CD4-positive, alpha-beta T cell treated with Interleukin-1 beta for 1 hour (primary cell): ENCODE results near the gene SEC23IP.
"Not testable (repeated sequence)": the region's sequence is repeated elsewhere in the genome, so short reads cannot be mapped to it uniquely, and the experiment has no call there.

Source experiments
- DNase-seq, 2 donors: peaks; one replicate each; pipeline ENCODE4 v3.0.0-alpha.2; 2020 to 2022

Gene SEC23IP

DNA sequence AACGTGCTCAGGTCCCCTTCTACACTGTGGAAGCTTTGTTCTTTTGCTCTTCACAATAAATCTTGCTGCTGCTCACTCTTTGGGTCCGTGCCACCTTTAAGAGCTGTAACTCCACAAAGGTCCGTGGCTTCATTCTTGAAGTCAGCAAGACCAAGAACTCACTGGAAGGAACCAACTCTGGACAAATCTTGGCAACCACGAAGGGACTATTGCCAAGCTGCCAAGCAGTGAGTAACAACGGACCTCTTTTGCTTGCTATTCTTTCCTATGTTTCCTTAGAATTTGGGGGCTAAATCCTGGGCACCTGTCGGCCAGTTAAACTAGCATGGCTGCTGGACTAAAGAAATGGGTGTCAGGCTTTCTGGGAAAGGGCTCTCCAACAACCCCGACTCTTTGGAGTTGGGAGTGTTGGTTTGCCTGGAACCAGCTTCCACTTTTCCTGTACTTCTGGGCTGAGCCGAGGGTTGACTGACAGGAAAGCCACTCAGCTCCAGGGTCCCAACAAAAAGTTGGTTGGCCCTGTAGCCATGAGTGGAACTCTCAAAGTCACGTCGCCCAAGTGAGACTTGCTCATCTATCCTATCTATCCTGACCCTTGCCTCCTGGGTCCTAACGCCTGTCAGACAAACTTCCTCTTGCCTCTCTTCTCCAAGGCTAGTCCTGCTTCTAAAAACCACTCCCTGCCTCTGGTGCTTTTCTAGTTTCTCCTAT lies 8.5 kb upstream of the SEC23IP start:
- not testable (repeated sequence) for DNase-seq

DNA sequence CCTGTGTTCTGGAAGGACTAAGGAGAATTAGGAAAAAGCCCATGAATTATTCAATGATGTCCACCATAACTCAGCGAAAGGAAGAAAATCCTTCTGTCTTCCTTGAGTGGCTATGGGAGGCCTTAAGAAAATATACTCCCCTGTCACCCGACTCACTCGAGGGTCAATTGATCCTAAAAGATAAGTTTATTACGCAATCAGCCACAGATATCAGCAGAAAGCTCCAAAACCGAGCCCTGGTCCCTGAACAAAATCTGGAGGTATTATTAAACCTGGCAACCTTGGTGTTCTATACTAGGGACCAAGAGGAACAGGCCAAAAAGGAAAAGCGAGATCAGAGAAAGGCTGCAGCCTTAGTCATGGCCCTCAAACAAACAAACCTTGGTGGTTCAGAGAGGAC lies 6.5 kb upstream of the SEC23IP start:
- DNase-seq = not testable (repeated sequence)

DNA sequence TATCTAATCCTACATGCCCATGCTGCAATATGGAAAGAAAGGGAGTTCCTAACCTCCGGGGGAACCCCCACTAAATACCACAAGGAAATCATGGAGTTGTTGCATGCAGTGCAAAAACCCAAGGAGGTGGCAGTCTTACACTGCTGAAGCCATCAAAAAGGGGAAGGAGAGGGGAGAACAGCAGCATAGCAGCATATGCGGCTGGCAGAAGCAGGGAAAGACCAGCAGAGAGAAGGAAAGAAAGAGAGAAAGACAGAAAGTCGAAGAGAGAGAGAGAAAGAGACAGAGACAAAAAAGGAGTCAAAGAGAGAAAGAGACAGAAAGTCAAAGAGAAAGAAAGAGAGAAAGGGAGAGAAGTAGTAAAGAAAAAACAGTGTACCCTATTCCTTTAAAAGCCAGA lies 3.8 kb upstream of the SEC23IP start:
- not testable (repeated sequence) for DNase-seq

DNA sequence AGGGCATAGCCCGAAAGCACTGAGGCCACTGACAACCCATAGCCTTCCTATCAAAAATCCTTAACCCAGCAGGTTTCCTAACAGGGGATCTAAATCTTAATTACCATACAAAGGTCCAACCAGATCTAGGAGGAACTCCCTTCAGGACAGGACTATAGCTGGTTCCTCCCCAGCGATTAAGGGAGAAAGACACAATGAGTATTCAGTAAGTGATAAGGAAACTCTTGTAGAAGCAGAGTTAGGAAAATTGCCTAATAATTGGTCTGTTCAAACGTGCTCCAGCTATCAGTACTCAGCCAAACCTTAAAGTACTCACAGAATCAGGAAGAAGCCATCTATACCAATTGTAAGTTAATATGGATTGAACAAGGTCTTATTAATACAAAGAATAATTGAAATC lies 3.3 kb upstream of the SEC23IP start:
- DNase-seq = not testable (repeated sequence)

DNA sequence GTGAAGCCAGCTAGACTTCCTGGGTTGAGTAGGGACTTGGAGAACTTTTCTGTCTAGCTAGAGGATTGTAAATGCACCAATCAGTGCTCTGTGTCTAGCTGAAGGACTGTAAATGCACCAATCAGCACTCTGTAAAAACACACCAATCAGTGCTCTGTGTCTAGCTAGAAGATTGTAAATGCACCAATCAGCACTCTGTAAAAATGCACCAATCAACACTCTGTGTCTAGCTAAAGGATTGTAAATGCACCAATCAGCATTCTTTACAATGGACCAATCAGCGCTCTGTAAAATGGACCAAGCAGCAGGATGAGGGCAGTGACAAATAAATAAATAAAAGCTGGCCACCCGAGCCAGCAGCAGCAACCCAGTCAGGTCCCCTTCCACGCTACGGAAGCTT lies 2.2 kb upstream of the SEC23IP start:
- not testable (repeated sequence) for DNase-seq

DNA sequence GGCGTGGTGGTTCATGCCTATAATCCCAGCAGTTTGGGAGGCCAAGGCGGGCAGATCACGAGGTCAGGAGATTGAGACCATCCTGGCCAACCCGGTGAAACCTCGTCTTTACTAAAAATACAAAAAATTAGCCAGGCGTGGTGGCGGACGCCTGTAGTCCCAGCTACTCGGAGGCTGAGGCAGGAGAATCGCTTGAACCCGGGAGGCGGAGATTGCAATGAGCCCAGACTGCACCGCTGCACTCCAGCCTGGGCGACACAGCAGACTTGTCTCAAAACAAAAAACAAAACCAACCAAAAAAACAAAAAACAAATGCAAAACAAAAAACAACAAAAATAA lies 712 bp upstream of the SEC23IP start:
- DNase-seq = not testable (repeated sequence)

DNA sequence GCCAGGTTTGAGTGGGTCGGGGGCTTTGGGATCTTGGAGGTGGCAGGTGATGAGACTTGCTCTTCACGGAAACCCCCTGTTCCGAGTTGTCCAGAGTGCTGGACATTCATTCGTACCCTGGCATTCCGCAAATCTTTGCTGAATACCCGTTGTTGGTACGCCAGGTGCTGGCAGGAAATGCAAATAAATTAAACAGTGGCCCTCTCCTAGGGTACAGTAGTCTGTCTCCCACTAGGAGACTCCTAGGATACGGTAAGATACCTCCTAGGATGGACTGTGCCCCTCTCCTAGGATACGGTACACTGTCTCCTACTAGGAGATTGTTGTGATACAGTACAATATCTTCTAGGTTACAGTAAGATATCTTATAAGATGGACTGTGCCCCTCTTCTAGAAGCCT lies 544 bp downstream of the SEC23IP start:
- no peak for DNase-seq

DNA sequence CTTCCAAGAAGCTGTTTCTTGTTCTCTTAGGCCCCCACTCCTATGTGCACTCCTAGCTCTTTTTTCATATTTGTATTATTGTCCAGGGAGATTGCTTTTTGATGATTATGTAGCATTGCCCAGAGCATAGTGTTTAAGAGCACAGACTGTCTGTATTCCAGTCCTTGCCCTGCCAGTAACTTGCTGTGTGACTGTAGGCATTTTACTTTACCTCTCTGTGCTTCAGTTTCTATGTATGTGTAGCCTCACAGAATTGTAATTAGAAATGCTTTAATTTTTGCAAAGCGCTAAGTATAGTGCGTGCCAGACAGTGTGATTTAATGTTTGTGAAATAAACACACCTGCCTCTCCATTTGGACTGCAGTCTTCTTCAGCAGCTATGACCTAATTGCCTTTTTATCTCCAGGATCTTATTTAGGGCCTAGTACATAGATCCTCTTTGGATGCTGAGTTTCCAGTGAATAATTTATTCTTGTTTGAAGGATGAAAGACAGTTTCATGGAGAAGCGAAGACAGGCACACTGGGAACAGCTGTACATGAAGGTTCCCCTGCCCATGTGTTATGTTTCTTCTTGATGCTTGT lies 1.4 kb downstream of the SEC23IP start:
- DNase-seq = no peak

DNA sequence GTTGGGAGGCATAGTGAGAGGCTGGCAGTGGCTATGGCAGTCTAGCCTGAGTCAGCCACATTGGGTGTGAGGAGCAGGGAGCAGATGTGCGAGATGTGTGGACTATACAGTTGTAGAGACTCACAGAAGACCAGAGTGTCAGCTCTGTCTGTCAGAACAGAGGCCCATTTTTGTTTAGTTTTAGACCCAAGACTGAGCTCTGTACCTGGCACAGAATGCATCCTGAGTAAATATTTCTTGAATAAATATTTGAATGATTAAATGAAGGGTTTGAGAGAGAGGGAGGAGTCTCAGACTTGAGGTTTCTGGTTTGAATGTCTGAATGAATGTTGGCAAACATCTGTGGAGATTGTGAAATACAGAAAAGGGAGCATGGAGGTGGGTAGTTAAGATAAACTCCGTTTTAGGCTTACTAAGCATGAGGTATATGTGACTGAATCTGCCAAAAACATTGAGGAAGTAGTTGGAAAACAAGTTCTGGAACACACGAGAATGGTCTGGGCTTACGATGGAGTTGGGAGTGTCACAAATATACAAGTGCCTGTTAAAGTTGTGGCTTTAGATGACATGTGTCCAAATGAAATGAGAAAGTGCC lies 3.6 kb downstream of the SEC23IP start:
- no peak for DNase-seq

DNA sequence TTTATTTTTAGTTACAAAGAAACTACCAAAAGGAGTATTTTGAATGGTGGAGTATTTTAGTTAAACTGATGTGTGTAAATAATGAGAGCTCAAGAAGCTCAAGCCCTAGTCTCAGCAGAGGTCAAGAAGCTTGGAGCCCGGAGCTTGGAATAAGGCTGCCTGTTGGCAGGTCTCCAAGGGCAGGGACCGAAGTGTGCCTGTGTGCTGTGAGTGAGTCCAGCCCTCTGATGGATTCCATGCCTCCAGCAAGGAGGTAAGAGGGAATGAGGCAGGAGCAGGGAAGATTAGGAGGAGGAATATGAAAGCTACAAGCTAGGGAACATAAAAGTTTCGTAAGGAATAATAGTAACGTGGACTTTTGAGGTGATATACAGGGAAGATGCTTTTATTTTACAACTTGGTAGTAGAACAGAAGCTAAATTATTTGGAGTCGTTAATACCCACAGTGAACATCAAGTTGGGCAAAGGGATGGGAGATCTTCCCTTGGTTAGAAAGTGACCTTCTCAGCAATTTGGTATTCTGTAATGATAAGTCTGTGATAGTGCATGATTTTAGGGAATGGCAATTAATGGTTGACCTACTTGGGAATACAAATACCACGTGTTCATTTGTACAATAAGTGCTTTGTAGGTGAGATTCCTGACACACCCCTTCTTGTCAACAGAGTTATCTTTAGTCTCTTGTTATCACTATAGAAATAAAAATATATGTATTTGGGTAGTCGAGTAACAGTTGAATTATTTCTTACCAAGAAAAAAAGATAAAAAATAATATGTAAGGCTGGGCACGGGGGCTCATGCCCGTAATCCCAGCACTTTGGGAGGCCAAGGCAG lies 4.6 kb downstream of the SEC23IP start:
- no peak for DNase-seq

DNA sequence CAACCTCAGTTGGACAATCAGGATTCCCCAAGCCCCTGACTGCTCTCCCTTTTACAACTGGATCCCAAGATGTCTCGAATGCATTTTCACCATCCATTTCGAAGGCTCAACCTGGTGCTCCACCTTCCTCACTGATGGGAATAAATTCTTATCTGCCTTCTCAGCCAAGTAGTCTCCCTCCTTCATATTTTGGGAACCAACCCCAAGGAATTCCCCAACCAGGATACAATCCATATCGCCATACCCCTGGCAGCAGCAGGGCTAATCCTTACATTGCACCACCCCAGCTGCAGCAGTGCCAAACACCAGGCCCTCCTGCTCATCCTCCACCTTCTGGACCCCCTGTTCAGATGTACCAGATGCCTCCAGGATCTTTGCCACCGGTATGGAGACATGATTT lies 6.0 kb downstream of the SEC23IP start:
- no peak for DNase-seq

DNA sequence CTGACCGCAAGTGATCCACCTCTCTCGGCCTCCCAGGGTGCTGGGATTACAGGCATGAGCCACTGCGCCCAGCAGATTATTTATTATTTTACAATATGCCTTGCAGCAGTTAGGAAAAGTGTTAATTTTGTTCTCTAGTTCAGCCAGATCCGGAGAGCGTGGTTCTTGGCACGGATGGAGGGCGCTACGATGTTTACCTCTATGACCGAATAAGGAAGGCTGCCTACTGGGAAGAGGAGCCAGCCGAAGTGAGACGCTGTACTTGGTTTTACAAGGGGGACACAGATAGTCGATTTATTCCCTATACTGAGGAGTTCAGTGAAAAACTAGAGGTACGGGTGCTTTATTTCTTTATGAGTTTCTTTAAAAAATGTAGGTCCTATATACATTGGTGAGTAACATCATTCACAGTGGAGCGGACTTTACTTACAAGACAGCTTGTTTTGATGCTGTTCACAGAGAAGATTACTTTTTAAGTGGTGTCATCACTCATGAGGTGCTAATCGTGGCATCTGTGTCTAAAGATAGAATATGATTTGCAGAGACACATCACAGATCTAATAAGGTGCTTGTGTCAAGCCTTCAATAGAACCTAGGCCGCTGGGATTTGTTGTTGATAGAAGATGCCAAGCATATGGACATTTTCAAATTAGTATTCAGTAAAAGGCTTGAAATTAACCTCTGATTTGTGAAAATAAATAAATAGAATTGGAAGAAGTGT lies 11.6 kb downstream of the SEC23IP start:
- no peak for DNase-seq

DNA sequence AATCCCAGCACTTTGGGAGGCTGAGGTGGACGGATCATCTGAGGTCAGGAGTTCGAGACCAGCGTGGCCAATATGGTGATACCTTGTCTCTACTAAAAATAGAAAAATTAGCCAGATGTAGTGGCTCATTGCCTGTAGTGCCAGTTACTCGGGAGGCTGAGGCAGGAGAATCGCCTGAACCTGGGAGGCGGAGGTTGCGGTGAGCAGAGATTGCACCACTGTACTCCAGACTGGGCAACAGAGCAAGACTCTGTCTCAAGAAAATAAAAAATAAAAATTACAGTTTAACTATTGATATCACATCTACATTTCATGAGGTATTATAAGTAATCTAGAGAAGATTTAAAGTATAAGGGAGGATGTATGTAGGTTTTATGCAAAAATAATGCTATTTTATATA lies 15.2 kb downstream of the SEC23IP start:
- DNase-seq = not testable (repeated sequence)

DNA sequence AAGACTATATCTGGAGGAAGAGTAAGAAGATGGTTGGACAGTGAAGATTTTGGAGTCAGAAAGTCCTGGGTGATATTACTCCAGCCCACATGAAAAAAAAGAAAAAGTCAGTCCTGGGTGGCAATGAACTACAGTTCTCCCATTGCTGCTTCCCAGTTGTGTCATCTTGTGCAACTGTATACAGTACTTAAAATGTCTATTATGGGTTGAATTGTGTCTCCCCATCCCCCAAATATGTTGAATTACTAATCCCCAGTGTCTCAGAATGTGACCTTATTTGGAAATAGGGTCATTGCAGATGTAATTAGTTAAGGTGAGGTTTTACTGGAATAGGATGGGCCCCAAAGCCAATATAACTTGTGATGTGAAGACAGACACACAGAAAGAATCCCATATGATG lies 15.6 kb downstream of the SEC23IP start:
- DNase-seq = no peak

DNA sequence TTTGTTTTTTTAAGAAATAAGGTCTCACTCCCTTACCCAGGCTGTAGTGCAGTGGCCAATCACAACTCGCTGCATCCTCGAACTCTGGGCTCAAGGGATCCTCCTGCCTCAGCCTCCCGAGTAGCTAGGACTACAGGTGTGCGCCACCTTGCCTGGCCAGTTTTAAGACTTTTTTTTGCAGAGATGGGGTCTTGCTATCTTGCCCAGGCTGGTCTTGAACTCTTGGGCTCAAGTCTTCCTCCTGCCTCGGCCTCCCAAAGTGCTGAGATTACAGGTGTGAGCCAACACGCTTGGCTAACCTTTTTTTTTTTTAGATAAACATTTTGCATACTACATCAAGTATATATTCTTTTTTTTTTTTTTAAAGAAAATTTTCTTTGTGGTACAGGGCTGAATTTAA lies 18.2 kb downstream of the SEC23IP start:
- DNase-seq = no peak

DNA sequence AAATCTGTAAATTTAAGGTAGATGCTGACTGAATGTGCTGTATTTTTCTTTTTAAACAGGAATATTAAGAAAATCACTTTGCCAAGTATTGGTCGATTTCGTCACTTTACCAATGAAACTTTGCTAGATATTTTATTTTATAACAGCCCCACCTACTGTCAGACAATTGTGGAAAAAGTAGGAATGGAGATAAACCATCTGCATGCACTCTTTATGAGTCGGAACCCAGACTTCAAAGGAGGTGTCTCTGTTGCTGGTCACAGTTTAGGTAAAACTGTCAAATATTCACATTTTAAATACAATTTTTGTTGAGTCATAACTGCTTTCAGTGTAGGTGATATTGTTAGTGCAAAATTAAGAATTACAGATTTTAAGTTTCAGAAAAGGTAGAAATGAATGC lies 25.2 kb downstream of the SEC23IP start:
- DNase-seq = no peak

DNA sequence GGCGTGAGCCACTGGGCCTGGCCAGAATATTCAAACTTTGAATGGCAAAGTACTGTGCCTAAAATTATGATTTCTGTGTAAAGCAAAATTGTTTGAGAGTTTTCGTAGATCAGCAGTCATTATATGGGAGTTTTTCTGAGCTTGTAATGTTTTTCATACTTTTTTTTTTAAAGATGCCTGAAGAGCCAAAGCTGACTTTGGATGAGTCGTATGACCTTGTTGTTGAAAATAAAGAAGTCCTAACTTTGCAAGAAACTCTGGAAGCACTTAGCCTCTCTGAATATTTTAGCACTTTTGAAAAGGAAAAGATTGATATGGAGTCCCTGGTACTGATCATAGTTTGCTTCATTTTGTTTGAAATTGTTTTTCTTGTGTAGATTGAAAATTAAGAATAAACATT lies 26.7 kb downstream of the SEC23IP start:
- DNase-seq = no peak

DNA sequence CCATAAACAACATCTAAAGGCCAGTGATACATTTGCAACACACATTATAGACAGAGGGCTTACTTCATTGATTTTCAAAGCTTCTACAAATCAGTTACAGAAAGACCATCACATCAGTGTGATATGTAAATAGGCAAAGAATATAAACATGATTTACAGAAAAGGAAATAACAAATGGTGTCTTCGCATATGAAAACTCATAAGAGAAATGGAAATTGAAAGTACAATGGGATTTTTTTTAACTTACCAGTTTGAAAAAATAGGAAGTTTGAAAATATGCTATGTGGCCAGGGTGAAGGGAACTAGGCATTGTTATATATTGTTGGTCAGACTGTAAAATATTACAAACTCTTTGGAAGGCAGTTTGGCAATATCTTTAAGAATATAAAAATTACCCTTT lies 27.3 kb downstream of the SEC23IP start:
- no peak for DNase-seq

DNA sequence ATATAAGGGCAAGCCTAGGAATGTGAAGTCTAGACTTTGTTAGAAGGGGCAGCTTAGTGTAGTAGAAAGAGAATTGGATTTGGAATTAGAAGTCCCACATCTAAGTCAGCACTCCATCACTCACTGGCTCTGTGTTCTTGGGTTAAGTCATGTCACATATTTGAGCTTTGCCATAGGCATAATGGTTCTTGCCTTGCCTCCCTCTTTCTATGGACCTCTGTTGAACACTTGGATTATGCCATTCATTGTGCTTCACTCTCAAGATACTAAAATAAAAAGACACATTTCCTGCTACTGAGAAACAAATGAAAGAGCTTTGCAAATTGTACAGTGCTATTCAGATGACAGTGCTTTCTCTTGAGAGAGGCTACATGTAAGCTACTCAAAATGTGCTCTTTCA lies 35.9 kb downstream of the SEC23IP start:
- DNase-seq = no peak

DNA sequence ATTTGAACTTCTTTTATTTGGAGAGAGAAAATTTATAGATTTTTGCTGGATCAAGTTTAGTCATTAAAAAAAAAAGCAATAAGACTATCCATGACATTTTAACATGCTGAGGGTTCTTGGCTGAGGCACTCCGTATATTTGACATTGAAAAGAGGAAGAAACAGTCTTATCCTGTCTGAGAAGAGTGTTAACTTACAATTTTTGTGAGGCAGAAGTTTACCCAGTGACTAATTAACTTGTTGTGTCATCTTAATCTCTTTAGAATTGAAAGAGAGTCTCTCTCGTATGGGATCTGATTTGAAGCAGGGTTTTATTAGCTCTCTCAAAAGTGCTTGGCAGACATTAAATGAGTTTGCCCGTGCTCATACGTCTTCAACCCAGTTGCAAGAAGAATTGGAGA lies 39.3 kb downstream of the SEC23IP start:
- no peak for DNase-seq

DNA sequence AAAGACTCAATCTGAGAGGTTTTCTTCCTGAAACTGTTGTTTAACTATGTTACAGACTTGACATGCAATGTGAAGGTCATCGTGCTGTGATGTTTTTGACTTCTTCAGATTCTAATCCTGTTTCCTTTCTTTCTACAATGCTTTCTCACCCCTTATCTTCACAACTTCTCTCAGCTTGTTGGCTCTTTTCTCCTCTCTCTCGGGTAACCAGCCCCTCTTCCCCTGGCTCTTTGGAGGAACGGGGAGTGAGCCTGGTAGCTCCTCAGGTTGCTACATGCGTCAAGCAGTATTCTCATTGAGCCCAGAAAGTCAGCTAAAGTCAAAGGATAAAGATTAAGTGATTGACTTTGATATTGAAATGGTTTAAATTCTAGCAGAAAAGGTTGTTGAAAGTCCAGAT lies 40.1 kb downstream of the SEC23IP start:
- no peak for DNase-seq

DNA sequence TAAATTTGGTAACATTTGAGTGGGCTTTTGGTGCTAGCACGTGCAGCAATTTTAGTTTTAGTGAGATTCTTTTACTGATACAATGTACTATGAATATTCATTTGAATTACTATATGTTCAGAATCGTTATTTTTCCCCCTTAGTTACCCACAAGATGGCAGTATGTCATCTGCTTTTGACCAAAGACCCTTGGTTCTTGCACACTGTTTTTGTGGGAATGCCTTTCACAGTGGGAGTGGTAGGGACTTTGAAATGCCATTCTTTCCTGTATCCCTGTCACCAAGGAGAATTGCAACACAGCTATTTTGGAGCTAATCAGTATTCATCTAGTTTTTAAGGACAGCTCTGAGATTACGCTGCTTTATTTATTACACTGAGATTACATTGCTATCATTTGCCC lies 40.6 kb downstream of the SEC23IP start:
- DNase-seq = no peak

DNA sequence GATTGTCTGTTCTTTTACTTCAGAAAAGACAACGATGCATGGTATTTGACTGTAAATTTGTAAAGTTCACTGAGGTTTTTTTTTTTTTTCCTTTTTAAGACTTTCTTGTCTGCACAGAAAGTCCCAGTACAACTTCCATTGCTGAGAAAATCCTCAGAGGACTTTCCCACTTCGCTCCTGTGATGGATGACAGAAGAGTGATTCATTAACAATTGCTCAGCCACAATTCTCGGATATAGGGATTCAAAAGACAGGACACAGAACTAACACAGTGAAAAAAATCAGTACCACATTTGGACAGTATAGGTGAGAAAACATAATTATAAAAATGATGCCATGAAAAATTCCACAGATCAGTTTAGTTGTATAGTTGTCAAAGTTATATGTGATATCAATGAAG lies 48.0 kb downstream of the SEC23IP start:
- DNase-seq = no peak
